ENCODE results near the gene SYNRG.

GRCh38 chr17:37532756-37533155 is 76.5 kb downstream of the SYNRG start:
- TF ChIP-seq JUN (IDR thresholded peaks at IDR 0.05) (no peak), TP53 (CRISPR knock-in tag; IDR thresholded peaks at IDR 0.05) (no peak), MAX (IDR thresholded peaks at IDR 0.05) (no peak), GATA3 (IDR thresholded peaks at IDR 0.05; ENCODE audit: borderline replicate concordance) (no peak), PHF8 (IDR thresholded peaks at IDR 0.05; ENCODE audit: borderline replicate concordance, low read depth) (no peak), KDM1A (IDR thresholded peaks at IDR 0.05; ENCODE audit: low read depth) (no peak), SREBF2 (IDR thresholded peaks at IDR 0.05) (no peak), POLR2A (IDR thresholded peaks at IDR 0.05; ENCODE audit: low read length) (no peak), HDAC2 (IDR thresholded peaks at IDR 0.05) (no peak), SMC3 (IDR thresholded peaks at IDR 0.05) (no peak), REST (IDR thresholded peaks at IDR 0.05) (no peak), MAZ (IDR thresholded peaks at IDR 0.05; ENCODE audit: borderline replicate concordance, low read depth, low read length) (no peak)
- TF ChIP-seq, protein P1, sequence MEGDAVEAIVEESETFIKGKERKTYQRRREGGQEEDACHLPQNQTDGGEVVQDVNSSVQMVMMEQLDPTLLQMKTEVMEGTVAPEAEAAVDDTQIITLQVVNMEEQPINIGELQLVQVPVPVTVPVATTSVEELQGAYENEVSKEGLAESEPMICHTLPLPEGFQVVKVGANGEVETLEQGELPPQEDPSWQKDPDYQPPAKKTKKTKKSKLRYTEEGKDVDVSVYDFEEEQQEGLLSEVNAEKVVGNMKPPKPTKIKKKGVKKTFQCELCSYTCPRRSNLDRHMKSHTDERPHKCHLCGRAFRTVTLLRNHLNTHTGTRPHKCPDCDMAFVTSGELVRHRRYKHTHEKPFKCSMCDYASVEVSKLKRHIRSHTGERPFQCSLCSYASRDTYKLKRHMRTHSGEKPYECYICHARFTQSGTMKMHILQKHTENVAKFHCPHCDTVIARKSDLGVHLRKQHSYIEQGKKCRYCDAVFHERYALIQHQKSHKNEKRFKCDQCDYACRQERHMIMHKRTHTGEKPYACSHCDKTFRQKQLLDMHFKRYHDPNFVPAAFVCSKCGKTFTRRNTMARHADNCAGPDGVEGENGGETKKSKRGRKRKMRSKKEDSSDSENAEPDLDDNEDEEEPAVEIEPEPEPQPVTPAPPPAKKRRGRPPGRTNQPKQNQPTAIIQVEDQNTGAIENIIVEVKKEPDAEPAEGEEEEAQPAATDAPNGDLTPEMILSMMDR (IDR thresholded peaks at IDR 0.05), result no peak

Measured in A549 (cell line).